Activated B cell treated with CpG ODN at 0.5 μM for 24 hours (primary cell): ENCODE data around the gene NR2E1. TPM values are rescaled to one million over a fixed set of nuclear protein-coding genes. Genes with fewer than 3 reads are reported as not detected.

Source experiments
- ATAC-seq: fragments of 200-7000 bp; cut with Tn5 transposase; one replicate; pipeline ENCODE4 v1.10.0; 2021; ENCODE audit warnings: low read depth, mild to moderate bottlenecking, moderate library complexity
- CTCF ChIA-PET: fragments of 350-600 bp; sonication (Branson Sonifier 250); formaldehyde crosslinking; loops from one replicate; lab custom pipeline; 2021; ENCODE audit warnings: antibody characterized with exemption; lab: Charles Lee
- POLR2A ChIA-PET: fragments of 350-600 bp; sonication (Branson Sonifier 250); formaldehyde crosslinking; loops from one replicate; lab custom pipeline; 2021; ENCODE audit warnings: antibody characterized with exemption; lab: Charles Lee
- DNase-seq: peaks from one replicate; pipeline ENCODE4 v3.0.0; 2022
- H3K27ac Mint-ChIP-seq: one replicate; pipeline ENCODE4 v1.8.0; 2020; ENCODE audit warnings: mixed read lengths
- H3K27me3 Mint-ChIP-seq: one replicate; pipeline ENCODE4 v1.8.0; 2021; ENCODE audit warnings: mixed read lengths
- H3K36me3 Mint-ChIP-seq: one replicate; pipeline ENCODE4 v1.8.0; 2021; ENCODE audit warnings: low read depth, mixed read lengths
- H3K4me1 Mint-ChIP-seq: one replicate; pipeline ENCODE4 v1.8.0; 2021; ENCODE audit warnings: mixed read lengths
- H3K4me3 Mint-ChIP-seq: one replicate; pipeline ENCODE4 v1.8.0; 2020; ENCODE audit warnings: mild to moderate bottlenecking, mixed read lengths
- H3K9me3 Mint-ChIP-seq: one replicate; pipeline ENCODE4 v1.8.0; 2020; ENCODE audit warnings: mixed read lengths
- intact Hi-C: fragments of 100-400 bp; cut with micrococcal nuclease; formaldehyde crosslinking; loops from one replicate; pipeline ENCODE4 v1.15.1; 2024
- total RNA-seq: library from RNA; stranded (reverse); gene quantifications from 2 replicates; pipeline ENCODE4 v1.2.3, GENCODE V29; 2022
- TF ChIP-seq, protein P1 (sequence below): fragments of 200-600 bp; IDR thresholded peaks from one replicate; pipeline ENCODE4 v1.8.0; 2022; ENCODE audit warnings: antibody characterized with exemption, mild to moderate bottlenecking

Gene NR2E1
- total RNA-seq, 1 donor from 2014 or later, result not detected

DNA sequence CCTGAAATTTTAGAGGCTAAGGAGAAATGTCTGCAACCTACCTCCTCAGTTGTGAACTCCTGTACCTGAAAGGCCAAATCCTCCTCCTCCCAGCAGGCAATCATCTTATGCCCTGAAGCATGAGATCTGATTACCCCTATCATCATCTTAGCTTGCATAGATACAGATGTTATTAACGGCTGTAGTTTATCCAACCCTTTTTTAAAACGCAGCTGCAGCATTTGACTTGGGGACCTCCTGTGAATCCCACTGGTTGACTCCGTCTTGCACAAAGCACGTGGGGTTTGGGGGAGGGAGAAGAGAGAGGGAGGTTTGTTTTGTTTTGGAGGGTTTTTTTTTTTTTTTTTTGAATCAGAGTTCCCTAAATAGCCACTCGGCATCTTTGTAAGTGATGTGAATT lies 5.8 kb upstream of the NR2E1 start:
- H3K36me3 Mint-ChIP-seq, result peaks cover 4% of the 10 kb centered on the region
- ATAC-seq (no peak), DNase-seq (no peak)
- CTCF ChIA-PET, result no interaction called here
- no peaks in the 10 kb centered on the region for H3K9me3 Mint-ChIP-seq
- intact Hi-C loops, result no loop called here
- no peak overlapping the region for H3K27ac Mint-ChIP-seq
- no peak overlapping the region for H3K4me3 Mint-ChIP-seq
- H3K4me1 Mint-ChIP-seq, result peaks cover 30% of the 10 kb centered on the region
- peaks cover 80% of the 10 kb centered on the region for H3K27me3 Mint-ChIP-seq
- POLR2A ChIA-PET, result no interaction called here
- TF ChIP-seq, protein P1, sequence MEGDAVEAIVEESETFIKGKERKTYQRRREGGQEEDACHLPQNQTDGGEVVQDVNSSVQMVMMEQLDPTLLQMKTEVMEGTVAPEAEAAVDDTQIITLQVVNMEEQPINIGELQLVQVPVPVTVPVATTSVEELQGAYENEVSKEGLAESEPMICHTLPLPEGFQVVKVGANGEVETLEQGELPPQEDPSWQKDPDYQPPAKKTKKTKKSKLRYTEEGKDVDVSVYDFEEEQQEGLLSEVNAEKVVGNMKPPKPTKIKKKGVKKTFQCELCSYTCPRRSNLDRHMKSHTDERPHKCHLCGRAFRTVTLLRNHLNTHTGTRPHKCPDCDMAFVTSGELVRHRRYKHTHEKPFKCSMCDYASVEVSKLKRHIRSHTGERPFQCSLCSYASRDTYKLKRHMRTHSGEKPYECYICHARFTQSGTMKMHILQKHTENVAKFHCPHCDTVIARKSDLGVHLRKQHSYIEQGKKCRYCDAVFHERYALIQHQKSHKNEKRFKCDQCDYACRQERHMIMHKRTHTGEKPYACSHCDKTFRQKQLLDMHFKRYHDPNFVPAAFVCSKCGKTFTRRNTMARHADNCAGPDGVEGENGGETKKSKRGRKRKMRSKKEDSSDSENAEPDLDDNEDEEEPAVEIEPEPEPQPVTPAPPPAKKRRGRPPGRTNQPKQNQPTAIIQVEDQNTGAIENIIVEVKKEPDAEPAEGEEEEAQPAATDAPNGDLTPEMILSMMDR, result no peak

DNA sequence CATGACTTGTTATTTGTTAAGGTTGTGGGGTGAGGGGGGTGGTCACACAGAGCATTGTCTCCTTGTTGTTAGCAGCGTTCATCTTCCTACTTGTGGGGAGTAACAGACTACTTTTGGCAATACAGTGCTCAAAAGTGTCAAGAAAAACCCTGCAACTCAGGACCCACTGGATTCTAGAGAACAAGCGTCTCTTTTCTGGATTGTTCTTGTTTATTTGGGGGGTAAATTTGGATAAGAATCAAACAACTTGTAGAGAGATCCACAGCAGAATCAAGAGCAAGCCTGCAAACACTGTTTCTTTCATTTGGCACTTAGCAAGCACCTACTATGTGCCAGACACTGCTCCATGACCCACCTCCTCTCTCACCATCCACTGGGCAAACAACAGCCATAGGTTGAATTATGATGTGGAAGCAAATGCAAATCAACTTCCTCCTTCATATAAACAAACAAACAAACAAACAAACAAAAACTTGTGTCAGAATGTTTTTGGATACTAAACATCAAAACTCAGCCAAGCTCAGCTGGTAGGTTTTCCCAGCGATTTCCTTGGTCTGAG lies 4.0 kb upstream of the NR2E1 start:
- H3K9me3 Mint-ChIP-seq, result peaks cover 3% of the 10 kb centered on the region
- DNase-seq, result no peak
- intact Hi-C loops, result no loop called here
- no peak for ATAC-seq
- ChIA-PET CTCF (interaction anchor here (1.3 kb wide), 1 partner anchor 47 kb away, joined by 7 read pairs; no protein-coding TSS in a partner anchor), POLR2A (interaction anchor here (0.6 kb wide), 1 partner anchor 51 kb away, joined by 3 read pairs; no protein-coding TSS in a partner anchor)
- peaks cover 78% of the 10 kb centered on the region for H3K27me3 Mint-ChIP-seq
- H3K27ac Mint-ChIP-seq, result no peak overlapping the region
- TF ChIP-seq, protein P1, result no peak
- H3K4me1 Mint-ChIP-seq, result peaks cover 40% of the 10 kb centered on the region
- H3K4me3 Mint-ChIP-seq, result no peak overlapping the region
- peaks cover 8% of the 10 kb centered on the region for H3K36me3 Mint-ChIP-seq

DNA sequence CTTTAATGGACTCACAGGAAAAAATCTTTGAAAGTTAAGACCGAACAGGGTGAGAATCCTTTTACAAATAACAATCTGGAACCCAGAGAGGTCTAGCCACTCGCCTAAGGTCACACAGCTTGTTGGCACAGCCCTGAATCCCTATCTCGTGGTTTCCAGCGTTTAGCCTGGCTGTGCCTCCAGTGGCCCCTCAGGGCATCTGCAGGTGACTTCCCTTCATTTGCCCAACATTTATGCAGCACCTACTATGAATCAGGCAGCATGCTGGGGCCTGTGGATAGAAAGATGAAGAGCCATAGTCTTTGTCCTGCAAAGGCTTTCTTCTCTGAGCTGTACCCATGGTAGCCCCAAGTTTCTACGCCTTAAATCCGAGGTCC lies 2.6 kb upstream of the NR2E1 start:
- peaks cover 45% of the 10 kb centered on the region for H3K4me1 Mint-ChIP-seq
- peaks cover 6% of the 10 kb centered on the region for H3K36me3 Mint-ChIP-seq
- TF ChIP-seq, protein P1, result no peak
- ChIA-PET POLR2A (interaction anchor here (0.8 kb wide), 1 partner anchor 42 kb away, joined by 3 read pairs; no protein-coding TSS in a partner anchor), CTCF (interaction anchor here (1.3 kb wide), 1 partner anchor 48 kb away, joined by 7 read pairs; no protein-coding TSS in a partner anchor)
- H3K27me3 Mint-ChIP-seq, result peaks cover 82% of the 10 kb centered on the region
- ATAC-seq (no peak), DNase-seq (no peak)
- intact Hi-C loops, result loop anchor here (1.0 kb wide), 1 partner anchor 8 kb away; no protein-coding TSS in a partner anchor
- H3K9me3 Mint-ChIP-seq, result peaks cover 3% of the 10 kb centered on the region
- peak overlapping the region; percentile 4 for H3K4me3 Mint-ChIP-seq
- H3K27ac Mint-ChIP-seq, result no peak overlapping the region

DNA sequence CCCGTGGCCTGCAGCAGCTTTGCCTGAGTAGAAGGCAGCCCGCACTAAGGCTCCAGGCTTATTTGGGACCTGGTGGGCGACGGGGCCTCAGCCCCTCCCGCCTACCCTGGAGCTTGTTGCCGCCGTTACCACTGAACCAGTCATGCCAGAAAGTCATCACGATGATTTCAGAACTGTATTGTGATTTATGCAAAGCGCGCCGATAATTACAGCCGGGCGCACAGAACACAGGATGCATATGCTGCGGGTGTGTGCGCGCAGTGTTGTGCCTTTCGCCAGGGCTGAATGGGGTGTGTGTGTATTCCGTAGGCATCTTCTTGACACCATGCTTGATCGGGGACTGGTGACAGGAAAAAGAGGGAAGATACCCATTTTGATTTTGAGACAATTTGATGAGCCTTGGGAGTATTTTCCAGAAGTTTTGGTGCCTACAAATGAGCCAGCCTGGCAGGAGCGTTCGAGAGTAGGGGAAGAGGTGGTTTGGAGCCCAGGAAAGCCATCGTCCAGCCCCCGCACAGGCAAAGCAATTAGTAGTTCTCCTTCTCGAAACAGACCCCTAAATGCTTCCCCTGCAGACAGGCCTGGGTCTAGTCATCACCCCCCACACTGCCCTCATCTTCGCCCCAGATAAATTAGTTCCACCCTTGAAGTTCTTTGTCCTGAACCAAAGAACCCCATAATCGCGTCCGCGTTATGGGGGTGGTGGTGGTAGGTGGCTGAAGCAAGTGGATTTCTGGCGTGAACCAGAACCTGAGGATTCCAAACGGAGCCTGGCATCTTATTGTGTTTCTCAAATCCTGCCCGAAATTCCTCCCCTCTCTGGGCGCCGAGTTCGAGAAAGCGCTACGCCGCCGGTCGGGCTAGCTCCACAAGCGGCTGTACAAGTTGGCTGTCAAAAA lies 1.9 kb upstream of the NR2E1 start:
- peaks cover 44% of the 10 kb centered on the region for H3K4me1 Mint-ChIP-seq
- ATAC-seq (no peak), DNase-seq (no peak)
- peak overlapping the region; percentile 4 for H3K4me3 Mint-ChIP-seq
- POLR2A ChIA-PET, result interaction anchor here (0.8 kb wide), 1 partner anchor 43 kb away, joined by 3 read pairs; no protein-coding TSS in a partner anchor
- H3K36me3 Mint-ChIP-seq, result peaks cover 6% of the 10 kb centered on the region
- H3K27ac Mint-ChIP-seq, result peak overlapping the region; percentile 7
- H3K27me3 Mint-ChIP-seq, result peaks cover 76% of the 10 kb centered on the region
- peaks cover 3% of the 10 kb centered on the region for H3K9me3 Mint-ChIP-seq
- CTCF ChIA-PET, result interaction anchor here (1.3 kb wide), 1 partner anchor 328 kb away, joined by 5 read pairs; no protein-coding TSS in a partner anchor
- intact Hi-C loops, result loop anchor here (1.0 kb wide), 1 partner anchor 7 kb away; no protein-coding TSS in a partner anchor
- TF ChIP-seq, protein P1, result no peak

DNA sequence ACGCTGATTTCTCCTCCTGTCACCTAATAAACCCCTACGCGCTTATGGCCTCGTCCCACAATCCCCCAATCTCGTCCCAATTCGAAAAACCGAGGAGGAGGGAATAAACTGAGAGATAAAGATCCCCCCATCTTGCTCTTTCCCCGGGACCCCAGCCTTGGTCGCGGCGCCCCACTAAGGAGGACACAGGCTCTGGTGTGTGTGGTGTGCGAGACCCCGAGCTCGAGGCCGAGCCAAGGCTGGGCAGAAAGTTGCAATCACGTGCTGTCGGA lies 1.3 kb upstream of the NR2E1 start:
- peak overlapping the region; percentile 7 for H3K27ac Mint-ChIP-seq
- CTCF ChIA-PET, result interaction anchor here (1.3 kb wide), 1 partner anchor 328 kb away, joined by 5 read pairs; no protein-coding TSS in a partner anchor

More for the DNA sequence above, 1.3 kb upstream of the NR2E1 start:
- peaks cover 49% of the 10 kb centered on the region for H3K4me1 Mint-ChIP-seq
- no peak for DNase-seq
- H3K36me3 Mint-ChIP-seq, result peaks cover 6% of the 10 kb centered on the region
- peaks cover 79% of the 10 kb centered on the region for H3K27me3 Mint-ChIP-seq
- ATAC-seq, result no peak
- POLR2A ChIA-PET, result no interaction called here
- H3K4me3 Mint-ChIP-seq, result peak overlapping the region; percentile 15
- peaks cover 3% of the 10 kb centered on the region for H3K9me3 Mint-ChIP-seq
- TF ChIP-seq, protein P1, result no peak
- intact Hi-C loops, result no loop called here
